ENCODE data around the gene NDUFC2. TPM values are rescaled to one million over a fixed set of nuclear protein-coding genes. Genes with fewer than 3 reads are reported as not detected.
"Not testable (repeated sequence)": the region's sequence is repeated elsewhere in the genome, so short reads cannot be mapped to it uniquely, and the experiment has no call there.

The NDUFC2 gene
- total RNA-seq, 6 experiments from 2014 or later = 330 to 476 (median 410) TPM

DNA sequence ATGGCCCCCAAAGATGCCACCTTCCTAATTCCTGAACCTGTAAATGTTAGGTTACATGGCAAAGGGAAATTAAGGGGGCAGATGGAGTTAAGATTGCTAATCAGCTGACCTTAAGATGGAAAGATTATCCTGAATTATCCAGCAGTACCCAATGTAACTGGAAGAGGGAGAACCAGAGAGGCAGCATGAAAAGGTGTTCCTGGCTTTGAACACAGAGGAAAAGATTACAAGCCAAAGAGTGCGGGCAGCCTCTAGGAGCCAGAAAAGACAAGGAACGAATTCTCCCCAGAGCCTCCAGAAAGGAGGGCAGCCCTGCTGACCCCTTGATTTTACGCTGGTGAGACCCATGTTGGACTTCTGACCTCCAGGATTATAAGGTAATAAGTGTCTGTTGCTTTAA, 31.1 kb downstream of the NDUFC2 start:
- H3K4me1 Mint-ChIP-seq (ENCODE audit: low read depth) = peaks cover 35% of the 10 kb centered on the region
- no peak overlapping the region for H3K4me3 Mint-ChIP-seq
- H3K27me3 Mint-ChIP-seq (ENCODE audit: insufficient read depth) = no peaks in the 10 kb centered on the region; the same call in 1 of the 2 replicates
- no peaks in the 10 kb centered on the region for H3K36me3 Mint-ChIP-seq (ENCODE audit: low read depth)
- DNase-seq = no peak
- H3K27ac Mint-ChIP-seq = no peak overlapping the region
- TF ChIP-seq, protein P1, sequence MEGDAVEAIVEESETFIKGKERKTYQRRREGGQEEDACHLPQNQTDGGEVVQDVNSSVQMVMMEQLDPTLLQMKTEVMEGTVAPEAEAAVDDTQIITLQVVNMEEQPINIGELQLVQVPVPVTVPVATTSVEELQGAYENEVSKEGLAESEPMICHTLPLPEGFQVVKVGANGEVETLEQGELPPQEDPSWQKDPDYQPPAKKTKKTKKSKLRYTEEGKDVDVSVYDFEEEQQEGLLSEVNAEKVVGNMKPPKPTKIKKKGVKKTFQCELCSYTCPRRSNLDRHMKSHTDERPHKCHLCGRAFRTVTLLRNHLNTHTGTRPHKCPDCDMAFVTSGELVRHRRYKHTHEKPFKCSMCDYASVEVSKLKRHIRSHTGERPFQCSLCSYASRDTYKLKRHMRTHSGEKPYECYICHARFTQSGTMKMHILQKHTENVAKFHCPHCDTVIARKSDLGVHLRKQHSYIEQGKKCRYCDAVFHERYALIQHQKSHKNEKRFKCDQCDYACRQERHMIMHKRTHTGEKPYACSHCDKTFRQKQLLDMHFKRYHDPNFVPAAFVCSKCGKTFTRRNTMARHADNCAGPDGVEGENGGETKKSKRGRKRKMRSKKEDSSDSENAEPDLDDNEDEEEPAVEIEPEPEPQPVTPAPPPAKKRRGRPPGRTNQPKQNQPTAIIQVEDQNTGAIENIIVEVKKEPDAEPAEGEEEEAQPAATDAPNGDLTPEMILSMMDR (IDR thresholded peaks at IDR 0.05) = peak; percentile 31; the same call in 1 of the 2 replicates
- H3K9me3 Mint-ChIP-seq = no peaks in the 10 kb centered on the region

DNA sequence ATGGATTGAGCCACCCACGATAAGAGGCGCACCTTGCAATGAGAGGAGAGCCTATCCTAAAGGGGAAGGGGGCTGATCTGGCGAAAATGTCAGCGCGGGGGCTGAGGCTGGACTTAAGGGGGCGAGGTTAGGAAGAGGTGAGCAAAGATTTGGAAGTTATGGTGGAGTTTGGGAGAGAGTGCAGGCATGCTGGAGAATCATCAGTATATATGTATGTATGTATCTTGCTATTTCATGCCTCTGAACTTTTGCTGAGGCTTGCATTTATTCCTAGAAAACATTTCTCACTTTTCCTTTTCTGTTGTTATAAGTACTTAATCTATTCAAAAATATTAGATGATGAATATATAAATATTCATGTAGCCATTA, 33.2 kb downstream of the NDUFC2 start:
- no peaks in the 10 kb centered on the region; the same call in 1 of the 2 replicates for H3K27me3 Mint-ChIP-seq (ENCODE audit: insufficient read depth)
- DNase-seq = no peak
- H3K4me3 Mint-ChIP-seq = peak overlapping the region; percentile 91; the same call in 1 of the 2 replicates
- H3K27ac Mint-ChIP-seq = peak overlapping the region; percentile 72; the same call in 1 of the 2 replicates
- H3K4me1 Mint-ChIP-seq (ENCODE audit: low read depth) = peaks cover 37% of the 10 kb centered on the region
- no peaks in the 10 kb centered on the region for H3K9me3 Mint-ChIP-seq
- H3K36me3 Mint-ChIP-seq (ENCODE audit: low read depth) = no peaks in the 10 kb centered on the region
- TF ChIP-seq, protein P1 (IDR thresholded peaks at IDR 0.05) = no peak; the same call in none of the 2 replicates

DNA sequence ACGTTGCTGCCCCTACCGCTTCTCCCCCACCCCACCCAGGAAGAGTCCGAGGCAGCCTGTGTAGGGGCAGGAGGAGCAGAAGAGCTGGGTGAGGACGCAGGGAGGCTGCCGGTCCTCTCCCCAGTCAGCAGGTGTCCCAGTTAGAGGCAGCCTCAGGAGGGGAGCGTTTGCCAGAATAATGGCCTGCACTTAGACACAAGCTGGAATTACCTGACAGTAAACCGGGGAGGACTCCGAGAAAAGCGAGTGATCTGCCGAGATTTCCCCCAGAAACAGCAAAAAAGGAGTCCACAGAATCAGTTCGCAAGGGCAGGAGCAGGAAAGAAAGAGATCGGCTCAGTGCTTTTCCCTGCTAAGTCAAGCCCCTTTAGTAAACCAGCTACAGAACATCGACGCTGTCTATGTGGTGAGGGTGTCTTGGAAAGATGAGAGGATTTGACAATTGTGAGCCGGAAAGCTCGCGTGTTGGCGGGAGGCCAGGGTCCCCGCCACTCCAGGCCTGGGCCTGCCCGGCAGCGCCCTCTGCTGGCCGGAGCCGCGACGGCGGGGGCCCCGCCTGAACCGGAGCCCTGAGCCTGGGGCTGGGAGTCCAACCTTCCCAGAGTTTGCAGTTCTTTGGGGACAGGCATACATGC, 33.7 kb downstream of the NDUFC2 start:
- H3K9me3 Mint-ChIP-seq = no peaks in the 10 kb centered on the region
- TF ChIP-seq, protein P1 (IDR thresholded peaks at IDR 0.05) = peak; percentile 100
- no peaks in the 10 kb centered on the region; the same call in 1 of the 2 replicates for H3K27me3 Mint-ChIP-seq (ENCODE audit: insufficient read depth)
- peaks cover 37% of the 10 kb centered on the region for H3K4me1 Mint-ChIP-seq (ENCODE audit: low read depth)
- H3K36me3 Mint-ChIP-seq (ENCODE audit: low read depth) = no peaks in the 10 kb centered on the region
- peak; percentile 37 for DNase-seq
- peak overlapping the region; percentile 91 for H3K4me3 Mint-ChIP-seq
- peak overlapping the region; percentile 72 for H3K27ac Mint-ChIP-seq

DNA sequence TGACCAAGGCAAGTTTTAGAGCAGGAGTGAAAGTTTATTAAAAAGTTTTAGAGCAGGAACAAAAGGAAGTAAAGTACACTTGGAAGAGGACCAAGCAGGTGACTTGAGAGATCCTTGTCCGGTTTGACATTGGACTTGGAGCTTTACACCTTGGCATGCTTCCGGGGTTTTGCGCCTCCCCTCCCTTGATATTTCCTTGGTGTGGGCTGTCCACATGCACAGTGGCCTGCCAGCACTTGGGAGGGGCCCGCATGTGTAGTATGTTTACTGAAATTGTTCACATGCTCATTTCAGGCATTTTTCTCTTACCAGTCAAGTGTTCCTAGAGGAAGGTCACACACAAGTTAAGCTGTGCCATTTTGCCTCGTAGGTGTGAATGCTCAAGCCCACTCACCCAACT, 35.0 kb downstream of the NDUFC2 start:
- Mint-ChIP-seq H3K27me3 (ENCODE audit: insufficient read depth) (peaks cover 2% of the 10 kb centered on the region), H3K9me3 (no peaks in the 10 kb centered on the region), H3K36me3 (ENCODE audit: low read depth) (no peaks in the 10 kb centered on the region), H3K4me3 (no peak overlapping the region), H3K4me1 (ENCODE audit: low read depth) (peaks cover 44% of the 10 kb centered on the region), H3K27ac (no peak overlapping the region)
- no peak for DNase-seq
- TF ChIP-seq, protein P1 (IDR thresholded peaks at IDR 0.05) = no peak

DNA sequence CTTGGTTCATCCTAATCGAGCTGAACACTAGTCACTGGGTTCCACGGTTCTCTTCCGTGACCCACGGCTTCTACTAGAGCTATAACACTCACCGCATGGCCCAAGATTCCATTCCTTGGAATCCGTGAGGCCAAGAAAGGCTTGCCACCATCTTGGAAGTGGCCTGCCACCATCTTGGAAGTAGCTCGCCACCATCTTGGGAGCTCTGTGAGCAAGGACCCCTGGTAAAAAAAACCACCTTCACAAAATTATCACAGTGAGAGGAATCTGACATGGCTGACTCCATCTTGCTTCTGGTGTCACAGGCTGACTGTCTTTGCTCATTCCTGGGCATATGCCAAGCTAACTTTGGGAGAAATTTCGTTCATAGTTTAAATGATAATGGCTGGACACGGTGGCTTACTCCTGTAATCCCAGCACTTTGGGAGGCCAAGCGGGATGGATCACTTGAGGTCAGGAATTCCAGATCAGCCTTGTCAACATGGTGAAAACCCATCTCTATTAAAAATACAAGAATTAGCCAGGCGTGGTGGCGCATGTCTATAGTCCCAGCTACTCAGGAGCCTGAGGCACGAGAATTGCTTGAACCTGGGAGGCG, 37.7 kb downstream of the NDUFC2 start:
- Mint-ChIP-seq H3K27ac (peak overlapping the region; percentile 100; the same call in 1 of the 2 replicates), H3K36me3 (ENCODE audit: low read depth) (no peaks in the 10 kb centered on the region), H3K4me3 (no peak overlapping the region), H3K4me1 (ENCODE audit: low read depth) (peaks cover 54% of the 10 kb centered on the region), H3K27me3 (ENCODE audit: insufficient read depth) (peaks cover 2% of the 10 kb centered on the region), H3K9me3 (no peaks in the 10 kb centered on the region)
- TF ChIP-seq, protein P1 (IDR thresholded peaks at IDR 0.05) = no peak
- DNase-seq = no peak

DNA sequence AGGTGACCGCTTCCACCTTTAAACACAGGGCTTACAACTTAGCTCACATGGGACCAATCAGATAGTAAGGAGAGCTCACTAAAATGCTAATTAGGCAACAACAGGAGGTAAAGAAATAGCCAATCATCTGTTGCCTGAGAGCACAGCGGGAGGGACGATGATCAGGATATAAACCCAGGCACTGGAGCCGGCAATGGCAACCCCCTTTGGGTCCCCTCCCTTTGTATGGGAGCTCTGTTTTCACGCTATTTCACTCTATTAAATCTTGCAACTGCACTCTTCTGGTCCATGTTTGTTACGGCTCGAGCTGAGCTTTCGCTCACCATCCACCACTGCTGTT, 38.3 kb downstream of the NDUFC2 start:
- DNase-seq; H3K4me3 Mint-ChIP-seq; H3K27me3 Mint-ChIP-seq (ENCODE audit: insufficient read depth); H3K9me3 Mint-ChIP-seq; H3K36me3 Mint-ChIP-seq (ENCODE audit: low read depth): not testable (repeated sequence)
- peaks cover 54% of the 10 kb centered on the region for H3K4me1 Mint-ChIP-seq (ENCODE audit: low read depth)
- H3K27ac Mint-ChIP-seq = peak overlapping the region; percentile 100

Measured in HFFc6 (cell line).